HG02610 (cell line): ENCODE results near the gene PDGFC.

Source experiments
- ATAC-seq: cut with Tn5 transposase; IDR thresholded peaks from one replicate; pipeline ENCODE4 v1.9.1; 2021; ENCODE audit warnings: mild to moderate bottlenecking, moderate library complexity; ENCODE audit not compliant: unreplicated experiment

Gene PDGFC

DNA sequence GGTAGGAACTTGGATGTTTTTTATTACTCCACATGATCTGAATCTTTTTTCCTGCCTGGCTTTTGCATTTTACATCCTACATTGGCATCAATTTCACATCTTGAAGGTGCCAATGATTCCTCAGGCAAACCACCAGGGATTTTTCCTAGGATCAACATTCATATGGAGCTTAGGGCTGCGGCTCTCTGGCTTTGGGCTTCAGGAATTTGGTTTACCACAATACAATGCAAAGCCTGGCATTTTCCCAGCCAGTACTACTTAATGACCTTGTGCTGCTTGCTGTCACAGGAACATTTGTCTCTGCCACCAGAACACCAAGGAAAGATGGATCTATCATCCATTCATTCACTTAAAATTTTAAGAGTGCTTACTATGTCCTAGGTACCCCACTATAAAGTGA is 180.7 kb downstream of the PDGFC start:
- no peak for ATAC-seq

DNA sequence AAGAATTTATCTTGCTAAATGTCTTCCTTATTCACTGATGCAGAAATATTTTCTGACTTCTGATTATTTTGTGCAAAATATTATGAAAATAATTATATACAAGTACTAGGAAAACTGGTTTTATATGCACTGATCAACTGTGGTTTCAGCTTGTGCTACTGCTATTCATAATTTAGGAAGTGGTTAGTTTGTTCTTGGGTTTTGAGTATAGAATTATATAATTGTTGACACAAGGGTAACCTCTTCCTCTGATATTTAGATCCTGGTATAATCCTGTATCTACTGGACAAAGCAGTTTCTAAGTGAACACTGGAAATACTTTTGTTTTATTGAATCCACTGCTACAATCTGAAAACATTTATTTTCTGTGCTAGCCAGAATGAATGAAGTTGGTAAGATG is 182.8 kb downstream of the PDGFC start:
- ATAC-seq = no peak

DNA sequence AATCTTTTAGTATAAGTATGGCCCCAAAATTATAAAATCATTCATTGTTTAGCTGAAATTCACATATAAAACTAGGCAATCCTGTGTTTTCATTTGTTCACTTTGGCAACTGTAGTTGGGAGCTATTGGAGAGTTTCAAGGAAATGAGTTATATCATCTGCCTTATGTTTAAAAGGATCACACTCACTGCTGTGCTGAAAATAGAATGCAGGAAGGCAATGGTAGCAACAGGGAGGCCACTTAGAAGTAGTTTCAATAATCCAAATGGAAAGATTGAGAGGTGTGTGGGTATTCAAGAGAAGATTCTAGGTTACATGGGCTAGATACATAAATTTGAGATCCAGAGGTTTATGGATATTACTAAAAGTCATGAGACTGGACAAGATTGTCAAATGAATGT is 184.9 kb downstream of the PDGFC start:
- no peak for ATAC-seq

DNA sequence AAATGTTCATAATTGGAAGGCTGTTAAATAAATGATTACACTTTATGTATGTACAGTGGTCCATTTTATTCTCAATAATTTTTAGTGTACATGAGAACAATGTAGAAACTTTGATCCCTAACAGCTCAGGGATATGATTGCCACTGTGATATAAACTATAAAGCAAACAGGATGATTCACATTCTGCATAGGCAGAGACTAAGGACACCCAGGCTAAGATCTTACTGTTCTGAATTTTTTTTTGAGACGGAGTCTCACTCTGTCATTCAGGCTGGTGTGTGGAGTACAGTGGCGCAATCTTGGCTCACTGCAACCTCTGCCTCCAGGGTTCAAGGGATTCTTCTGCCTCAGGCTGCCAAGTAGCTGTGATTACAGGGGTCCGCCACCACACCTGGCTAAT is 186.6 kb downstream of the PDGFC start:
- ATAC-seq = no peak

DNA sequence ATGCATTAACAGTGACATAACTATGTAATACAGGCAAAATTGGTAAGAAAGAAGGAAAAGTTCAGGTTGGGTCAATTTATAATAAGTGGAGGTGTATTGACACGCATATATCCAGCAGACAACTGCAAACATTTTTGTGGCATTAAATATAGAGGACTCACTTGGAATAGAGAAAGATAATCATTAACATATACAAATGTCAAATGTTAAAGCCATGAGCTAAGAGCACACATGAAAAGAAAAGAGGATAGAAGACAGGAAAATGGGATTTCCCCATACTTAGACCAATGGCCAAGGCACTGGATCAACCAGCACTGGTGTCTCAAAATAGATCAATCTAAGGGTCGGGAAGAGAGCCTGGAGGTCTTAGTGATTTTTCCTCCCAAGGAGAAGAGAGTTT is 187.6 kb downstream of the PDGFC start:
- ATAC-seq = no peak

DNA sequence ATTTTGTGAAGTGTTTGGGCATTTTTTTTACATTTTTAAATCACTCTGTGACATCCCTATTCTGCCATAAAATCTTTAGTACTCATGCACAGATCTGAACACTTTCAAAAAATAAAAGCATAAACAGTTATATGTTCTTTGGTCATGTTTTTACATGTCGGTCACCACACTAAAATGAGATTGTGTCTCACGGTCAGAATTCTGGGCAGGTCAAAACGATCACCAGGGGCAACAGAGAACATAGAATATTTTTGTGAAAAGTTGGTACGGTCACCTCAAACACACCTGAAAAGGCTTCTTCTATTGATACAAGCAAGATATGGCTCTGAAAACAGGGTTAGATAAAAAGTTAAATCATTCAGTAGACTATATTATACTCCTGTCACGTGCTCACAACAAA is 189.1 kb downstream of the PDGFC start:
- ATAC-seq = no peak

DNA sequence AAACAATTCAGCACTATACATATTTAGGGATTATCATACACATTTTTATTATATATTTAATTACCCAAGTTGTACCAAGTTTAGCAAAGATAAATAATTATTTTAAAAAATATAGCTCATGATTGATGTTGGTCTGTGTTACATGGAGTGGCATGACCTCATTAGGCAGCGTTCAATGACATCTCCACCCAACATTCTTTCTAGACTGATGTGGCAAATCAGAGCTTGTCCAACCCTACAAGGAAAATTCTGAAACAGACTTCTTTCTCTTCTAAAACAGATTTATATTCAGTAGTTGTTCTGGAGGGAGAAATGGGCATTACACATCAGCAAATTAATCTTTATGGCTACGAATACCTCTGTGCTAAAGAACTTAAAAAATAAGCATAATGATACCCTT is 189.7 kb downstream of the PDGFC start:
- ATAC-seq = no peak

DNA sequence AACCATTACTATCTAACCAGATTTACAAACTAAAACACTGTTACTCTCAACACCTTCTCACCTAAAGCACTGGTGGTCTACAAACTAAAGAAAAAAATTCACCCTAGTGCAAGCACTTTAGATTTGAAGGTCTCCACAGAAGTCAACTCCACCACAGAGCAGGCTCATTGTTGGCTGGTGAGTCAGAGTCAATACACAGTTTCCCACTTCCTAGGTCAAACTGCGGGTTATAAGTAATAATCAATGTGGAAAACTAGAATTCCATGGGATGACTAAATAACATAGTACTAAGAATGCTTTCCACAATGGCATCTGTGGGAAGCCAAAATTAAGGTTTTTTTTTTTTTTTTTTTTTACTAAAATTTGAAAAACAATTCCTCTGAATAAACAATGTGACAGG is 191.8 kb downstream of the PDGFC start:
- no peak for ATAC-seq

DNA sequence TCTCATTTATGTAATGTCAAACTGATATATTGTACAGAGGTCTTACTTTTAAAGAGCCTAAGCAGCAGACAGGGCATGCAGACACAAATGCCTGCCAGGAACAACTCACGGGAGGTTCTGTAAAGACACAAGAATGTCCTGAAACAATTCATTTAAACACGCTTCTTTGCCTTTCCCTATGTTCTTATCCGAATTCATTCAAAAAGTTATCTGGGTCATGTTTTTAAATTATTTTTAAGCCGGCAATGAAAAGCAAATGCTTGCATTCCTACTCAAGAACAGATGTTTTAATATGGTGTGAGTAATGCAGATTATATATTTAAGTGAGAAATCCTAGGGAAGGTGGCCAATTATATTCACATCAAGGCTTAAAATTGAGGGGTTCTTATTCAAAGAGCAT is 192.6 kb downstream of the PDGFC start:
- ATAC-seq = no peak

DNA sequence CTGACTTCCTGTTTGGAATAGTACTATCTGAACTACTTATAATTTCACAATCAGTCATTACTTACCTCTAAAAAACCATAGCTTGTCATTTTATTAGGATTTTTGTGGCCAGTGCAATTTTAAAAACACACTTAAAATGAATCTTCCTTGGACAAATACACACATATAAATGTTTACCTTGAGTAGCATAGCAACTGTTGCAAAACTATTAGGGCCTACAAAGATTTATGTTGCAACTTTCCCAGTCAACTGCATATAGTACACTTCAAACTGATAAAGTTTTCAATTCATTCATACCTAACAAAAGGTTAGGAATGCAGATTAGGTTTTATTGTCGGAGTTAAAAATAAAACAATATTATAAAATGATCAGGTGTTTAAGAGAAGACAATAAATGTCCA is 193.0 kb downstream of the PDGFC start:
- no peak for ATAC-seq

DNA sequence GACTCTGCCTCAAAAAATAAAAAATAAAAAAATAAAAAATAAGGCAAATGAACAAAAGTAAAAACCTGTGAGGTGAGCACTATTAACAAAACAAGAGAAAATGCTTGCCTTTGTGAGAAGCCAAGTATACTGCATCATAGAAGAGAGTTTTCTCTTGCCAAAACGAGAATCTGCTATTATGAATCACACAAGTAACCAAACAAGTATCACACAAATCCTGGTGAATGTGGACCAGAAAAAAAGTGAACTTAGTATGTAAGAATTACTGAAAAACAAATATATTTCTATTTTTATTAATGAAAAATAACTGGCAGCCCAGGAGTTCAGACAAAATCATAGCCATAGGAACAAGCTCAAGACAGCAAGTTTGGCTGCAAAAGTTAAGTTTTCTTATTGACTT is 193.5 kb downstream of the PDGFC start:
- no peak for ATAC-seq

DNA sequence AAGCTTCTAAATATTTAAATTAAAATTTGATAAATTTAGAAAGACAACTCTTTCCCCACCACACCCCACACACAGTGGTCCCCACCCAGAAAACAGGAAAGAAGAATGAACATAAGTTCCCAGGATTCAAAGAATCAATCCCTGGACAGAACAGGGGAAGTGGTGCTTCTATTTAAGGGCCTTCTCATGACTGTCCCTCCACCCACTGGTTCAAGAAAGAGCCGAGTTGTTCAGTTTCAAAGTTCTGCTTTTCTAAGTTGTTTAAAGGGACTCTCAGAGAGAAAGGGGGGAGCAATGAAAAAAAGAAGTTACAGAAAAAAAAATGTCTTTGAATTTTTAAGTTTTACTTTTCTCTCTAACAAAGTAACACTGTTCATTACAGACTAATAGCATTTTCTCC is 195.8 kb downstream of the PDGFC start:
- no peak for ATAC-seq

DNA sequence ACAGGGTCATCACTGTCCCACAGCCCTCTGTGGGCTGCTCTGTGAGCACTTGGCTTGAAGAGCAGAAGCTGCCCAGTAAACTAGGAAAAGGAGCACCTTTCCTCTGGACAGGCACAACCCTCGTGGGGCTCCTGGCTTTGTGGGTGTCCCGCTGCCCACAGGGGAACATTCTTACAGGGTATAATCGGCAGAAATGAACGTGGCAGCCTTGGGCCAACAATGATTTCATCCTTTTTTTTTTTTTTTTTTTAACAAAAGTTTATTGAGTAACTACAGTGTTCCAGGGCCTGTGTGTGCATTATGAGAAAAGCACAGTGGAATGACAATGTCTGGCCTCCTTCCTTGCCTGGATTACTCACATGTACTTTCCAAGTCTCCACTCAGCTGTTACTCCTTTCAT is 197.2 kb downstream of the PDGFC start:
- no peak for ATAC-seq

DNA sequence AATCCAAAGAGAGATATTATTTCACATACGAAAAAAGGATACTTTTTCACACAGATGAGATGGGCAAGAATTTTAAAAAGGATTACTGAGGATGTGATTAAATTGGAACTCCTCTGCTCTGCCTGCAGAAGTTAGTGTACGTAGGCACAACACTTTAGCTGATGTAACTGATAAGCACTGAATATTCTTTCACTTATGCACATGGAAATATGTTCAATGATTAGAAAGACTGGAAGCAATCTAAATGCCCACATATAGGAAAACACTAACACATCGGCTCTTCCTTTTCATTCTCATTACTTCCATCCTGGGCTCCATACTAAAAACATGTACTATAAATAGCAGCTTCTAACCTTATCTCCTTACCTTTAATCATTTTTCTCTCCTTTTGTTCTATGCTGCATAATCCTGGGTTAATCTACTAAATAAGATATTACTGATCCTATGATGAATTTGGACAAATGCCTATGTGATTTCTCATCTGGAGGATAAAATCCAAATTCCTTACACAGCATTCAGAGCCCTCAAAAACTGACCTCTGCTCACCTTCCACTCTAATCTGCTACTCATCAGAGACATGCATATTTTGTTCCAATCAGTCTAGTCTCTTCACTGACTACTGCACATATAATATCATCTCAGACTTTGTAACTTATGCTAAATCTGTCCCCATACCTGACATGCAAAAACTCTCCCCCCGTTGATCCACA is 197.8 kb downstream of the PDGFC start:
- no peak for ATAC-seq

DNA sequence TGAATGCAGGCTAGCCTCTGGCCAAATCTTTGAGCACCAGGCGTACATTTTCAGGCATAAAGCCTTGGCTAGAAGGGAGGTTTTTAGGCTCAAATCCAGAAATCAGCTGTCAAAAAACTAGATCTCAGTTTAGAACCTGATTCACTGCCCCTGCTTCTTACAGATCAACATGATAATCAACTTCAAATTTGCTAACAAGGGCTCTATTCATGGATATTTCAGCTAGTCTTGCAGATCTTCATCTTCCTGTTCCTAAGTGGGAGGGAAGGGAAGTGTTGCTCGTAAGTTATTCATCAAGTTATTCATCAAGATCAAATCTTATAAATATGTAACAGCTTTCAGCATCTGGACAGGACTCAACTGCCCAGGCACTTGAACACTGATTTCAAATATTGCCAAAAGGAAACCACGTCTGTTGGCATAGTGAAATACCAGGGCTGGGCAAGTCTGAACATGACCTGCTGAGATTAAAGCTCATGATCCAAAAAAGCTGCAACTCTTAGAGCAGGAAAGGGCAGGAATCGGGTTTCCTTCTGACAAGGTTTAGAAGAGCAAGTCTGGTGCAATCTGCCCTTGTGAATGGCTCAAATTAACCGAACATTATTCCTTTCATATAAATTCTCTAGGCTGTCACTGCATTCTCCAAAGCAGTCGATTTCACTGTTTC is 200.3 kb downstream of the PDGFC start:
- no peak for ATAC-seq

DNA sequence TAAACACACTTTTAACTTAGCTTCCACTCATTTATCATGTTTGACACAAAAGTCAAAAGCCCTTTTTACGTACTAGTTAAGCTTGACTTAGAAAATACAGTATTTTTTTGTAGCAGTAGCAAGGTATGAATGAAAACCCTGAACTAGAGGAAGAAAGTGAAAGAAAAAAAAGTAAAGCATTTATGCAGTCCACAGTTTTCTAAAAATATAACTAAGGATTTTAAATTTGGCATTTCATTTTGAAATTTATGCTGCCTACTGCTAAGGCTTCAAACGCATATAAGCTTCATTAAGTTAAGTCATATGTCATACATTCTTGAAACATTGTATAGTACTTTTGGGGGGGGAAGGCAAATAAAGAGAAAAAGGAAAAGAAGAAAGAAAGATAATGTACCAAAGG is 201.5 kb downstream of the PDGFC start:
- ATAC-seq = no peak

DNA sequence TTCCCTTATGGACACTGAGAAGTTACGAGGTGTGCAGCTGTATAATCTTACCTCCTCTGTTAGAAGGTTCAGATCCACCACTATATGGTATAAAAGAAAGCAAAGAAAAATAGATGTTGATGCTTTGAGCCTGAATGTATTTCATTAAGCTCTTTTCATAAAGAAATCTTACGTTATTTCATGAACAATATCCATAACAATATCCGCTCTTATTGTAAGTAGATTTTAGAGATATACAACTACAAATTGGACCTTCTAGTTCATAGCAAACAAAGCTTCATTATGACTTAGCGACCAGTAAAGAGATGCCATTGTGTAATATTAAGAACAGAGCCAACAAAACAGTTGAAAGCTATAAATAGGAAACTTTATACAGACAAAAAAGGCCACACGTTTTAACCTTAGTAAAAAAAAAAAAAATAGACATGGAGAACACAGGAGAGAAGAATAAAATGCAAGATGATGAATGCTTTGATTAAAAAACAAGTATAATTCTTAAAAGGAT is 203.6 kb downstream of the PDGFC start:
- no peak for ATAC-seq

DNA sequence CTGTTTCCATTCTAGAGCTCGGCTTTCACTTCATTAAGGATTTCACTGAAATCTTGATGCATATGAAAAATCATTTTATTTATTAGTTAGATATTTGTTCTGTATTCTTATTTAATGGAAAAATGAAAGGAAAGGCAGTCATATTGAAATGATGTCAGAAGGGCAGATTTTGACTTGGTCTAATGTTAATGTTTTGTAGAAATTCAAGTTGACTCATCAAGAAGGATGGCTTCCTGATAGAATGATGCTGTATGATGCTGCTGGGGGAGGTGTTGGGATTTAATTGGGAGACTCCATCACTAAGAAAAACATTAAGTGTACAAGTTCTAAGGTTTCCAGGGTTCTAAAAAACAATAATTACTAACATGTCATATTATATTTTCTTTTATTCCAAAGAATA is 204.8 kb downstream of the PDGFC start:
- no peak for ATAC-seq

DNA sequence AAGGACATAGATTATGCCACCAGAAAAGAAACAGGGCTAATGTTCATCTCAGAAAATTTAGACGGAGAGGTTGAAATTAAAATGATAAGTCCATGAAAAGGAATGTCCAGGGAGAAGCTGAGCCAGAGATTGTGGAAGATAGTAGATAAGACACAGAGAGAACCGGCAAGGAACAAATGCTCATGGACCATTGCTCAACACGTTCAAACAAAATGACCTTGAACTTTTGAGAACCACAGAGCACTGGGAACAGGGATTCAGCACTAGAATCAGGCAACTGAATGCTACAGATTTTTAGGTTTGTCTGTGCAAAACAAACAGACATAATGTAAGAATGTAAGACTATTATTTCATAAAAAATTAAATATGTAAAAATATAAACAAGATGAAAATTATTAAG is 206.3 kb downstream of the PDGFC start:
- no peak for ATAC-seq

DNA sequence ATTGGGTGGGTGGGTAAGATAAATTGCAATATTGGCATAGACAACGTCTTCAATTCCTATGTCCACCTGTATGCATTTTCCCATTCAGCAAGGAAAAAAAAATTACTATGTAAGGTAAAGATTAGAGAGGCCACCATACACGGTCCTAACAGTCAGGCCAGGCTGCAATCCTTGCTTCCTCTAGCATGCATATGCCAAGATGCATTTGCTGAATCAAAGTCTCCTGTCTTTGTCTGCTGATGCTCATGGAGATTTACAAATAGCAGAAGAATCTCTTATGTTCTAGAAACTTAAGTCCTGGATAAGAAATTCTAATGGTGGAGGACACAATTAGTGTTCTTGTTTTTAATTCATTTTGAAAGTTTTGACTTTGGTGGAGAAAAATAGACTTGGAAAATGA is 206.8 kb downstream of the PDGFC start:
- no peak for ATAC-seq

DNA sequence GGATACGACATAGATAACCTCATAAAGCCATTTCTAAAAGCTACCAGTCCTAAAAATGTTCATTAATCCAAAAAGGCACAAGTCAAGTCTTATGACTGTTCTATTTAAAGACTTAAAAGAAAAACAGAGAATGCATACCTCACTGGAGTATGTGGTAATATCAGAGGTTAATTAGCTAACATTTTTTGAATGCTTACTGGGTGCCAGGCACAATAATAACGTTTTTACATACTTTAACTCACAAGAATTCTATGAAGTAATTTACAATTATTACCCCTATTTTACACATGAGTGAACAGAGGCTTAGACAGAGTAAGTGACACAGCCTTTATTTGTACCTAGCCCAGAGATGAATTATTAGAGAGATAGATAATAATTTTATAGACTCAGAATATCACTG is 207.5 kb downstream of the PDGFC start:
- no peak for ATAC-seq

DNA sequence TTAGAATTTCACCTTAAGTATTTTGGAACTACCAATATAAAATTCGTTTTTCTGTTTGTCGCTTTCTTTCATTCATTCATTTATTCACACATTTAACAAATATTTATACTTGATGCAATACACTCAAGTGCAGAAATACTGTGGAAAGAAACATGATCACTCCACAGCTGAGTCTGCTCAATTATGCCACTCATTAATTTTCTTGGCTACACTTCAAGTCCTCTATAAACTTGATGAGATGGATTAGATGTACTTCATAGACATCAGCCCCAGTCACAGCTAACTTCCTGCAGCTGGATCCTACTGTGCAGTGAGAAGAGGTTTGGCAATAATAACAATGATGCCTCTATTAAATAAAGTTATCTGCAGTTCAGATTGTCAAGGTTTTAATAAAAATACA is 208.1 kb downstream of the PDGFC start:
- no peak for ATAC-seq

DNA sequence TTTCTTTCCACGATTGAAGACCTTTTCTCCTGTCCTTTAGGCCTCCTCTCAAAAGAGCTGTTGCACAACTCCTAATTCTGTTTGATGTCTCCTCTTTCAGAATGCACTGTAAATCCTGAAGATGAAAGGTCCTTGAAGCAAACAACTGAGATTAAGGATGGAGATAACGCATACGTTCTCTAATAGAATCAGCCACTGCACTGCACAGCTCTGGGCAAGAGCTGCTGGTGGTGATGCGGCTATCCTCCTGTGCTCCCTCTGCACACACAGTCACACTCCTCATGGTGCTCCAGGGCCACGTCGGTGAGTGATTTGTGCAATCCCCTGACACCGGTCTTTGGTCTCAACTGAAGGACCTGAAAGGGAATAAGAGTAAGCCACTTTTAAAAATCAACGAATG is 208.7 kb downstream of the PDGFC start:
- no peak for ATAC-seq
